ENCODE results near the gene OTOF. TPM values are rescaled to one million over a fixed set of nuclear protein-coding genes. Genes with fewer than 3 reads are reported as not detected.
A peak's percentile ranks its signal among the peaks of the same experiment; 100 is the strongest.

OTOF gene
- total and polyA plus RNA-seq, 4 experiments from 2014 or later = 0.55 to 0.91 (median 0.83) TPM

- DNase-seq = no peak
- no peaks in the 10 kb centered on the region for H3K36me3 Mint-ChIP-seq
- no peak overlapping the region for H3K27ac ChIP-seq (ENCODE audit: low read depth, low read length)
- POLR2A ChIA-PET (ENCODE audit: partially characterized antibody) = no interaction called here
- H3K9me3 Mint-ChIP-seq = no peaks in the 10 kb centered on the region
- CTCF ChIA-PET (ENCODE audit: partially characterized antibody) = interaction anchor here (0.8 to 4.3 kb wide), 7 partner anchors 14 to 93 kb away, joined by 3 to 37 read pairs (median 5); no protein-coding TSS in a partner anchor
- H3K4me3 ChIP-seq (ENCODE audit: low read length in 2 of 2) = peak overlapping the region; percentile 53 to 67
- H3K27me3 Mint-ChIP-seq = peaks cover 0 to under 1% of the 10 kb centered on the region in 2 donors
- peak overlapping the region; percentile 54 to 87 (median 80) for H3K4me3 Mint-ChIP-seq
- H3K27me3 ChIP-seq (ENCODE audit: insufficient read depth, low read length) = no peaks in the 10 kb centered on the region
- peaks cover 3 to 11% (median 6%) of the 10 kb centered on the region in 4 donors for H3K4me1 Mint-ChIP-seq
- intact Hi-C loops (cut with micrococcal nuclease) = loop anchor here (10.0 kb wide), 1 partner anchor 241 kb away; no protein-coding TSS in a partner anchor
- H3K36me3 ChIP-seq (ENCODE audit: insufficient read depth, low read length) = no peaks in the 10 kb centered on the region
- peak overlapping the region in 1 of 7 donors; percentile 61 for H3K27ac Mint-ChIP-seq
- H3K9me3 ChIP-seq (ENCODE audit: control insufficient read depth in 1 of 2, low read length in 2 of 2) = no peaks in the 10 kb centered on the region
- H3K4me1 ChIP-seq (ENCODE audit: insufficient read depth, low read length) = peaks cover 13% of the 10 kb centered on the region
Observed at GRCh38 chr2:26504002-26504401, 26.1 kb upstream of the OTOF start.

- no peak overlapping the region for H3K27ac ChIP-seq (ENCODE audit: low read depth, low read length)
- Mint-ChIP-seq H3K27ac (peak overlapping the region in 4 of 7 donors; percentile 10 to 83 (median 55)), H3K9me3 (no peaks in the 10 kb centered on the region), H3K36me3 (no peaks in the 10 kb centered on the region), H3K4me3 (peak overlapping the region; percentile 53 to 87 (median 80)), H3K4me1 (peaks cover 3 to 11% (median 6%) of the 10 kb centered on the region in 4 donors), H3K27me3 (peaks cover 0 to 5% of the 10 kb centered on the region in 2 donors)
- H3K4me1 ChIP-seq (ENCODE audit: insufficient read depth, low read length) = peaks cover 13% of the 10 kb centered on the region
- POLR2A ChIA-PET (ENCODE audit: partially characterized antibody) = no interaction called here
- H3K36me3 ChIP-seq (ENCODE audit: insufficient read depth, low read length) = no peaks in the 10 kb centered on the region
- H3K4me3 ChIP-seq (ENCODE audit: low read length in 2 of 2) = peak overlapping the region; percentile 53 to 67
- peak; percentile 64 to 75 (median 73) for DNase-seq
- H3K27me3 ChIP-seq (ENCODE audit: insufficient read depth, low read length) = no peaks in the 10 kb centered on the region
- intact Hi-C loops (cut with micrococcal nuclease) = loop anchor here (1.0 to 10.0 kb wide), 2 partner anchors 75 to 241 kb away; no protein-coding TSS in a partner anchor
- CTCF ChIA-PET (ENCODE audit: partially characterized antibody) = interaction anchor here (0.8 to 4.3 kb wide), 14 partner anchors 8 to 94 kb away, joined by 3 to 37 read pairs (median 4); partner anchors contain the start of gene OTOF
- H3K9me3 ChIP-seq (ENCODE audit: control insufficient read depth in 1 of 2, low read length in 2 of 2) = no peaks in the 10 kb centered on the region
Observed at GRCh38 chr2:26503231-26503880, 25.4 kb upstream of the OTOF start.

GRCh38 chr2:26500406-26500805 lies 22.5 kb upstream of the OTOF start:
- CTCF ChIA-PET (ENCODE audit: partially characterized antibody) = interaction anchor here (0.5 to 1.0 kb wide), 2 partner anchors 46 to 77 kb away, joined by 3 read pairs; no protein-coding TSS in a partner anchor
- Histone ChIP-seq H3K27me3 (ENCODE audit: insufficient read depth, low read length) (no peaks in the 10 kb centered on the region), H3K4me3 (ENCODE audit: low read length in 2 of 2) (no peak overlapping the region), H3K4me1 (ENCODE audit: insufficient read depth, low read length) (peaks cover 13% of the 10 kb centered on the region), H3K27ac (ENCODE audit: low read depth, low read length) (no peak overlapping the region), H3K9me3 (ENCODE audit: control insufficient read depth in 1 of 2, low read length in 2 of 2) (no peaks in the 10 kb centered on the region), H3K36me3 (ENCODE audit: insufficient read depth, low read length) (no peaks in the 10 kb centered on the region)
- peaks cover 2 to 17% of the 10 kb centered on the region in 2 donors for H3K27me3 Mint-ChIP-seq
- H3K4me3 Mint-ChIP-seq = no peak overlapping the region
- H3K9me3 Mint-ChIP-seq = no peaks in the 10 kb centered on the region
- no peak for DNase-seq
- no peak overlapping the region for H3K27ac Mint-ChIP-seq
- no peaks in the 10 kb centered on the region for H3K36me3 Mint-ChIP-seq
- peaks cover 3 to 11% (median 7%) of the 10 kb centered on the region in 4 donors for H3K4me1 Mint-ChIP-seq
- intact Hi-C loops (cut with micrococcal nuclease) = loop anchor here (10.0 kb wide), 1 partner anchor 244 kb away; no protein-coding TSS in a partner anchor
- POLR2A ChIA-PET (ENCODE audit: partially characterized antibody) = no interaction called here

GRCh38 chr2:26495705-26496297 lies 17.9 kb upstream of the OTOF start:
- DNase-seq = no peak
- Mint-ChIP-seq H3K27ac (no peak overlapping the region), H3K4me3 (no peak overlapping the region), H3K4me1 (peaks cover 0 to 4% (median 2%) of the 10 kb centered on the region in 4 donors), H3K27me3 (peaks cover 2 to 17% of the 10 kb centered on the region in 2 donors), H3K9me3 (no peaks in the 10 kb centered on the region), H3K36me3 (no peaks in the 10 kb centered on the region)
- H3K36me3 ChIP-seq (ENCODE audit: insufficient read depth, low read length) = no peaks in the 10 kb centered on the region
- intact Hi-C loops (cut with micrococcal nuclease) = no loop called here
- no peaks in the 10 kb centered on the region for H3K27me3 ChIP-seq (ENCODE audit: insufficient read depth, low read length)
- H3K9me3 ChIP-seq (ENCODE audit: control insufficient read depth in 1 of 2, low read length in 2 of 2) = no peaks in the 10 kb centered on the region
- H3K4me1 ChIP-seq (ENCODE audit: insufficient read depth, low read length) = no peaks in the 10 kb centered on the region
- no peak overlapping the region for H3K4me3 ChIP-seq (ENCODE audit: low read length in 2 of 2)
- H3K27ac ChIP-seq (ENCODE audit: low read depth, low read length) = no peak overlapping the region
- ChIA-PET POLR2A (ENCODE audit: partially characterized antibody) (no interaction called here), CTCF (ENCODE audit: partially characterized antibody) (interaction anchor here (1.3 kb wide), 2 partner anchors 12 to 81 kb away, joined by 3 to 4 read pairs; no protein-coding TSS in a partner anchor)

- intact Hi-C loops (cut with micrococcal nuclease) = no loop called here
- H3K4me1 Mint-ChIP-seq = peaks cover 0 to 4% (median 2%) of the 10 kb centered on the region in 4 donors
- H3K4me3 ChIP-seq (ENCODE audit: low read length in 2 of 2) = no peak overlapping the region
- no peak overlapping the region for H3K4me3 Mint-ChIP-seq
- H3K36me3 ChIP-seq (ENCODE audit: insufficient read depth, low read length) = no peaks in the 10 kb centered on the region
- no peaks in the 10 kb centered on the region for H3K27me3 ChIP-seq (ENCODE audit: insufficient read depth, low read length)
- no peaks in the 10 kb centered on the region for H3K9me3 Mint-ChIP-seq
- H3K4me1 ChIP-seq (ENCODE audit: insufficient read depth, low read length) = no peaks in the 10 kb centered on the region
- no peak for DNase-seq
- H3K36me3 Mint-ChIP-seq = no peaks in the 10 kb centered on the region
- no peak overlapping the region for H3K27ac ChIP-seq (ENCODE audit: low read depth, low read length)
- ChIA-PET CTCF (ENCODE audit: partially characterized antibody) (interaction anchor here (1.3 kb wide), 1 partner anchor 13 kb away, joined by 3 read pairs; no protein-coding TSS in a partner anchor), POLR2A (ENCODE audit: partially characterized antibody) (no interaction called here)
- H3K27ac Mint-ChIP-seq = no peak overlapping the region
- no peaks in the 10 kb centered on the region for H3K9me3 ChIP-seq (ENCODE audit: control insufficient read depth in 1 of 2, low read length in 2 of 2)
- H3K27me3 Mint-ChIP-seq = peaks cover 2 to 17% of the 10 kb centered on the region in 2 donors
Observed at GRCh38 chr2:26494891-26495290, 17.0 kb upstream of the OTOF start.

- H3K27ac Mint-ChIP-seq = peak overlapping the region in 1 of 7 donors; percentile 8
Observed at GRCh38 chr2:26494199-26494598, 16.3 kb upstream of the OTOF start.

GRCh38 chr2:26493566-26493965 lies 15.6 kb upstream of the OTOF start:
- H3K9me3 Mint-ChIP-seq = no peaks in the 10 kb centered on the region
- Histone ChIP-seq H3K9me3 (ENCODE audit: control insufficient read depth in 1 of 2, low read length in 2 of 2) (no peaks in the 10 kb centered on the region), H3K4me1 (ENCODE audit: insufficient read depth, low read length) (no peaks in the 10 kb centered on the region), H3K27ac (ENCODE audit: low read depth, low read length) (no peak overlapping the region), H3K27me3 (ENCODE audit: insufficient read depth, low read length) (no peaks in the 10 kb centered on the region), H3K4me3 (ENCODE audit: low read length in 2 of 2) (no peak overlapping the region), H3K36me3 (ENCODE audit: insufficient read depth, low read length) (no peaks in the 10 kb centered on the region)
- H3K27me3 Mint-ChIP-seq = peaks cover 2 to 13% of the 10 kb centered on the region in 2 donors
- H3K4me3 Mint-ChIP-seq = peak overlapping the region in 2 of 8 donors; percentile 20 to 42
- peaks cover 0 to 4% (median 2%) of the 10 kb centered on the region in 4 donors for H3K4me1 Mint-ChIP-seq
- POLR2A ChIA-PET (ENCODE audit: partially characterized antibody) = no interaction called here
- DNase-seq = no peak
- intact Hi-C loops (cut with micrococcal nuclease) = no loop called here
- CTCF ChIA-PET (ENCODE audit: partially characterized antibody) = no interaction called here
- H3K36me3 Mint-ChIP-seq = no peaks in the 10 kb centered on the region
- H3K27ac Mint-ChIP-seq = peak overlapping the region in 1 of 7 donors; percentile 86

More at GRCh38 chr2:26494199-26494598, 16.3 kb upstream of the OTOF start:
- Histone ChIP-seq H3K27me3 (ENCODE audit: insufficient read depth, low read length) (no peaks in the 10 kb centered on the region), H3K4me3 (ENCODE audit: low read length in 2 of 2) (no peak overlapping the region), H3K36me3 (ENCODE audit: insufficient read depth, low read length) (no peaks in the 10 kb centered on the region), H3K4me1 (ENCODE audit: insufficient read depth, low read length) (no peaks in the 10 kb centered on the region), H3K9me3 (ENCODE audit: control insufficient read depth in 1 of 2, low read length in 2 of 2) (no peaks in the 10 kb centered on the region), H3K27ac (ENCODE audit: low read depth, low read length) (no peak overlapping the region)
- H3K36me3 Mint-ChIP-seq = no peaks in the 10 kb centered on the region
- no peak overlapping the region for H3K4me3 Mint-ChIP-seq
- H3K27me3 Mint-ChIP-seq = peaks cover 2 to 17% of the 10 kb centered on the region in 2 donors
- H3K9me3 Mint-ChIP-seq = no peaks in the 10 kb centered on the region
- POLR2A ChIA-PET (ENCODE audit: partially characterized antibody) = no interaction called here
- intact Hi-C loops (cut with micrococcal nuclease) = no loop called here
- CTCF ChIA-PET (ENCODE audit: partially characterized antibody) = no interaction called here
- peaks cover 0 to 4% (median 2%) of the 10 kb centered on the region in 4 donors for H3K4me1 Mint-ChIP-seq
- no peak for DNase-seq
